Measurements from ENCODE around the gene MT2A.

The MT2A gene

GRCh38 chr16:56600398-56600999 is 7.9 kb upstream of the MT2A start:
- DNase-seq (ENCODE audit: low spot score) = no peak

GRCh38 chr16:56601325-56601724 is 7.1 kb upstream of the MT2A start:
- DNase-seq (ENCODE audit: low spot score) = no peak

GRCh38 chr16:56603589-56603988 is 4.8 kb upstream of the MT2A start:
- peak; percentile 51 for DNase-seq (ENCODE audit: low spot score)

- DNase-seq (ENCODE audit: low spot score) = no peak
These were observed 3.4 kb upstream of the MT2A start for GRCh38 chr16:56604966-56605365.

- no peak for DNase-seq (ENCODE audit: low spot score)
These were observed 2.9 kb upstream of the MT2A start for GRCh38 chr16:56605475-56605874.

GRCh38 chr16:56606071-56606475 is 2.3 kb upstream of the MT2A start:
- DNase-seq (ENCODE audit: low spot score) = no peak

- no peak for DNase-seq (ENCODE audit: low spot score)
These were observed 1.8 kb upstream of the MT2A start for GRCh38 chr16:56606476-56607108.

- no peak for DNase-seq (ENCODE audit: low spot score)
These were observed 1.2 kb upstream of the MT2A start for GRCh38 chr16:56607109-56607618.

- no peak for DNase-seq (ENCODE audit: low spot score)
These were observed 725 bp upstream of the MT2A start for GRCh38 chr16:56607675-56608042.

- no peak for DNase-seq (ENCODE audit: low spot score)
These were observed 585 bp downstream of the MT2A start for GRCh38 chr16:56608876-56609462.

GRCh38 chr16:56609463-56609921 is 1.1 kb downstream of the MT2A start:
- no peak for DNase-seq (ENCODE audit: low spot score)

GRCh38 chr16:56610017-56610608 is 1.7 kb downstream of the MT2A start:
- DNase-seq (ENCODE audit: low spot score) = no peak

- no peak for DNase-seq (ENCODE audit: low spot score)
These were observed 2.3 kb downstream of the MT2A start for GRCh38 chr16:56610609-56611111.

GRCh38 chr16:56611281-56611833 is 3.0 kb downstream of the MT2A start:
- DNase-seq (ENCODE audit: low spot score) = no peak

GRCh38 chr16:56613706-56614105 is 5.3 kb downstream of the MT2A start:
- DNase-seq (ENCODE audit: low spot score) = no peak

GRCh38 chr16:56614549-56614991 is 6.2 kb downstream of the MT2A start:
- no peak for DNase-seq (ENCODE audit: low spot score)

- DNase-seq (ENCODE audit: low spot score) = no peak
These were observed 7.0 kb downstream of the MT2A start for GRCh38 chr16:56615353-56615752.

GRCh38 chr16:56616608-56617211 is 8.3 kb downstream of the MT2A start:
- no peak for DNase-seq (ENCODE audit: low spot score)

- DNase-seq (ENCODE audit: low spot score) = no peak
These were observed 9.1 kb downstream of the MT2A start for GRCh38 chr16:56617212-56618085.

GRCh38 chr16:56618138-56618537 is 9.8 kb downstream of the MT2A start:
- DNase-seq (ENCODE audit: low spot score) = no peak

GRCh38 chr16:56620339-56620897 is 12.0 kb downstream of the MT2A start:
- DNase-seq (ENCODE audit: low spot score) = no peak

Measured in HuH-7 (cell line).